LNCaP clone FGC (cell line): Measurements from ENCODE around the gene HASPIN.

Experiments used
- DNase-seq: peaks from one replicate; pipeline ENCODE4 v3.0.0-alpha.2; 2011; ENCODE audit warnings: low read depth
- H3K4me3 ChIP-seq: 2 replicates; pipeline ENCODE4 v1.5.1; 2011; ENCODE audit warnings: mild to moderate bottlenecking, low read depth, low read length, control low read depth
- TF ChIP-seq, protein P1 (sequence below): IDR thresholded peaks from 2 replicates; pipeline ENCODE4 v1.5.1; 2012; ENCODE audit warnings: mild to moderate bottlenecking; ENCODE audit not compliant: control insufficient read depth, insufficient read depth; ENCODE audit errors: extremely low read depth

HASPIN gene

DNA sequence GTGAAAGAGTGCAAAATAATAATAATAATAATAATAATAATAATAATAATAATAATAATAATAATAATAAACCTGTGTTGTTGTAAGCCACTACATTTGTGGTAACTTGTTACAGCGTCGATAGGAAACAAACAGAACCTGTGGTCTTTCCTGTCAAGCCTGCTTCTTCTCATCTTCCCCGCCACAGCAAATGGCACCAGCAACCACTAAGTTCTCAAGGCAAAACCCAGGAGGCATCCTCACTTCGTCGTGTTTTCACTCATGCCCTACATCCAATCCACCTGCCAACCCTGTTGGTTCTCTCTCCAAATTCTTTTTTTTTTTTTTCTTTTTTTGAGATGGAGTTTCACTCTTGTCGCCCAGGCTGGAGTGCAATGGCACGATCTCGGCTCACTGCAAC is 43.1 kb downstream of the HASPIN start:
- no peak for DNase-seq
- TF ChIP-seq, protein P1, sequence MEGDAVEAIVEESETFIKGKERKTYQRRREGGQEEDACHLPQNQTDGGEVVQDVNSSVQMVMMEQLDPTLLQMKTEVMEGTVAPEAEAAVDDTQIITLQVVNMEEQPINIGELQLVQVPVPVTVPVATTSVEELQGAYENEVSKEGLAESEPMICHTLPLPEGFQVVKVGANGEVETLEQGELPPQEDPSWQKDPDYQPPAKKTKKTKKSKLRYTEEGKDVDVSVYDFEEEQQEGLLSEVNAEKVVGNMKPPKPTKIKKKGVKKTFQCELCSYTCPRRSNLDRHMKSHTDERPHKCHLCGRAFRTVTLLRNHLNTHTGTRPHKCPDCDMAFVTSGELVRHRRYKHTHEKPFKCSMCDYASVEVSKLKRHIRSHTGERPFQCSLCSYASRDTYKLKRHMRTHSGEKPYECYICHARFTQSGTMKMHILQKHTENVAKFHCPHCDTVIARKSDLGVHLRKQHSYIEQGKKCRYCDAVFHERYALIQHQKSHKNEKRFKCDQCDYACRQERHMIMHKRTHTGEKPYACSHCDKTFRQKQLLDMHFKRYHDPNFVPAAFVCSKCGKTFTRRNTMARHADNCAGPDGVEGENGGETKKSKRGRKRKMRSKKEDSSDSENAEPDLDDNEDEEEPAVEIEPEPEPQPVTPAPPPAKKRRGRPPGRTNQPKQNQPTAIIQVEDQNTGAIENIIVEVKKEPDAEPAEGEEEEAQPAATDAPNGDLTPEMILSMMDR, result no peak
- H3K4me3 ChIP-seq, result no peak overlapping the region

- TF ChIP-seq, protein P1, result no peak
- no peak for DNase-seq
- no peak overlapping the region for H3K4me3 ChIP-seq
These were observed 44.6 kb downstream of the HASPIN start for GRCh38 chr17:3768341-3768740.

DNA sequence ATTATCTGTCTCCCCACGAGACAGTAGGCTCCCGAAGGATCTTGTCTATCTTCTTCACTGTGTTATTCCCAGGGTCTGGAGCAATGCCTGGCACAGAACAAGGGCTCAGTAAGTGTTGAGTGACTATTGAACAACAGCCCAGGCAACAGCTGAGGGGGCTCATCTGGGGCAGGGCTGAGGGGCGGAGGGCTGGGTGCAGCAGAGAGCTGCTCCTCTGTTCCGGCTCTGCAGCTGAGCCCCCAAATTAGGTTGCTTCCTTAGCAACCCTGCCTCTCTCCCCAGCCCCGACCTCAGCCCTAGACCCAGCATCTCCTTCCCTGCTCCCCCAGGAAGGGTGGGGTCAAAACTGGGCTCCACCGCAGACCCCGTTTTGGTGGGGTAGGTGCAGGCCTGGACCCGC is 45.1 kb downstream of the HASPIN start:
- TF ChIP-seq, protein P1, result no peak
- no peak for DNase-seq
- no peak overlapping the region for H3K4me3 ChIP-seq

DNA sequence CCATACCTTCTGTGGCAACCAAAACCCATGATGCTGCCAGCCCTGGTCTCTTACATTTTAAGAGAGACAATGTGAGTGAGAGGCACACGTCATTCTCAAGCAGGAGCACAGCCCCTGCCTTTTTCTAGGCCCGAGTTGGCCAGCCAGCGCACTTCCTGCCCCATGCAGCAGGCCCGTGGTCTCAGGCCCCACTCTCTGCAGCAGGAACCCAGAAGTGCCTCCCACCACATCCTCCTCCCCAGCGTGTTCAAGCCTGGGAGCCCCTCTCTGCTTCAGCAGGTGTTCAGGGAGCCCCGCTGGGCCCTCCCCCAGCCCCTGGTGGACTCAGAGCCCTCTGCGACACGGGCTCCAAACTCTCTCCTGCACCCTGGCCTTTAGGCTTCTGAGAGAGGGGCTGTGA is 46.8 kb downstream of the HASPIN start:
- no peak for DNase-seq
- H3K4me3 ChIP-seq, result no peak overlapping the region
- TF ChIP-seq, protein P1, result no peak

DNA sequence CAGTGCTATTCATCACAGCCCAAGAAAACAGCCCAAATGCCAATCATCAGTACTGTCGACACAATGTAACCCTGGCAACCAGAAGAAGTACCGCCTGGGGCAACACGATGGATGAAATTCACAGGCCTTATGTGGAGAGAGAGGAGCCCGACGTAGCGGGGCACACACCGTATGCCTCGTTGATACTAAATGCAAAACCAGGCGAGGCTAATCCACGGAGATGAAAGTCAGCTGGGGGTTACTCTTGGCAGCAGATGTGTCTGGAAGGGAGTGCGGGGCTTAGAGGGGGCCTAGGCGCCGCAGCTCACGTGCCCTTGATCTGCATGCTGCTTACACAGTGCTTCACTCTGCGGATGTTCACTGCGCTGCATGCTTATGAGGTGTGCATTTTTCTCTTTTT is 47.4 kb downstream of the HASPIN start:
- DNase-seq, result no peak
- H3K4me3 ChIP-seq, result no peak overlapping the region
- TF ChIP-seq, protein P1, result no peak

DNA sequence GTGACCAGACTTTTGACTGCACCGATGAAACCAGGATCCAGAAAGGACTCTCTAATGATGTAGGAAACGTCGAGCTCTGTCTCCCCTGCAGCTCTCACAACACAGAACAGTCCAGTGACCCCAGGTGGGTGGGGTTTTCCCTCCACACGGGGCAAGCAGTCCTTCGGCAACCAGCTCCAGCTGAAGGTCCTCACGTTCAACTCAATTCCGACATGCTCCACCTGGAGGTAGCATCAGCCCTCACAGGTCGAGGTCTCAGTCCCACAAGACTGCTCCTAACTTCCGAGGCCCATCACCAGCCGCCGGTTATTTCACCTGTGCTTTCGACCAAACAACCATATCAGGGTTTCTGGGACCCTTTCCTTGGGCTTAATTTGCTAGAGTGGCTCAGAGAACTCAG is 49.1 kb downstream of the HASPIN start:
- DNase-seq, result no peak
- TF ChIP-seq, protein P1, result no peak
- H3K4me3 ChIP-seq, result no peak overlapping the region

- H3K4me3 ChIP-seq, result no peak overlapping the region
- DNase-seq, result no peak
- TF ChIP-seq, protein P1, result no peak
These were observed 49.8 kb downstream of the HASPIN start for GRCh38 chr17:3773511-3773910.
